ENCODE data around the gene VAMP8.
A peak's percentile ranks its signal among the peaks of the same experiment; 100 is the strongest.
"Not testable (repeated sequence)": the region's sequence is repeated elsewhere in the genome, so short reads cannot be mapped to it uniquely, and the experiment has no call there.

The VAMP8 gene

DNA sequence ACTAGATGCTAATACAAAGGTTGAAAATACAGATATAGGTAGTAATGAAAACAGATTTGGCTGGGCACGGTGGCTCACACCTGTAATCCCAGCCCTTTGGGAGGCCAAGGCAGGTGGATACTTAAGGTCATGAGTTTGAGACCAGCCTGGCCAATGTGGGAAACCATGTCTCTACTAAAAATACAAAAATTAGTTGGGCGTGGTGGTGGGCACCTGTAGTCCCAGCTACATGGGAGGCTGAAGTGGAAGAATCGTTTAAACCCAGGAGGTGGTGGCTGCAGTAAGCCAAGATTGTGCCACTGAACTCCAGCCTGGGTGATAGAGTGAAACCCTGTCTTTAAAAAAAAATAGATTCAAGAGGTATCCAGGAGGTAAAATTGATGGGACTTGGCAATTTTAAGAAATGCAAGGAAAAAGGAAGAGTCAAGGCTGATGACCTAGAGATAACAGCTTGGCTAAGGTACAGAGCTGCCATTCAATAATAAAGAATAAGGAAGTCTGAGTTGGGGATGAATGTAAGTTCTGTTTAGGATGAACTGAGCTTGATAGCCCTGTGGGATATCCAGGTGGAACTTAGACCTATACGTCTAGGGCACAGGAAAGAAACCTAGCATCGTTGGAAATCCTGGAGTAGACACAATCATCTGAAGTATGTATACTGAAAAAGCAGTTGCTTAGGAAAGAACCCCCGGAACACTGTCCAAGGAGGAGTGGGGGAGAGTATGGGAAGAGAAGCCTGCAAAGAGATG is 29.4 kb upstream of the VAMP8 start:
- DNase-seq, result no peak

DNA sequence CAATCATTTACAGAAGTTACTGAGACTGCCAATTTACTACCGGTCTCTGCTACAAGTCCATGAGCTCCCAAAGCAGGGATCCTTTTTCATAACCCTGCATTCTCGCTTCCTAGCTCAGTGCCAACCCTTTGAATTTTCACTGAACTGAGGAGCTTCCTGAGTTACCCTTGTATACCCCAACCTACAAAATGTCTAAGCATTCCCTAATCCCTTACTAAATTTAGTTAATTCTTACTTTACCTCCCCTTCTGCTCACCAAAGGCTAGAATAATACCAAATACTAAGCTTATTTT is 28.8 kb upstream of the VAMP8 start:
- DNase-seq, result no peak

DNA sequence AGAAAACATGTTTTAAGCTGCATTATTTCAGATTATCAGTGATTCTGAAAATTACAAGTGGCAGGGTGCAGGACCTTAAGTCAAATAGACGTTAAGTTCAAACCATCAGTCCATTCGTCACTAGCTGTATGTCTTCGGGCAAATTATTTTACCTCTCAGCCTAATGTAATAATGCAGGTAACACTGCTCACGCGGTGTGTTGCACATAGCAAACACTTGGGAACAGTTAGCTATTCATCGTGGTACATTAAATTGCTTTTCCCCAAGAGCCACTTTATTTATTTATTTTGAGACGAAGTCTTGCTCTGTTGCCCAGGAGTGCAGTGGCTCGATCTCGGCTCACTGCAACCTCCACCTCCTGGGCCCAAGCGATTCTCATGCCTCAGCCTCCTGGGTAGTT is 28.3 kb upstream of the VAMP8 start:
- no peak for DNase-seq

DNA sequence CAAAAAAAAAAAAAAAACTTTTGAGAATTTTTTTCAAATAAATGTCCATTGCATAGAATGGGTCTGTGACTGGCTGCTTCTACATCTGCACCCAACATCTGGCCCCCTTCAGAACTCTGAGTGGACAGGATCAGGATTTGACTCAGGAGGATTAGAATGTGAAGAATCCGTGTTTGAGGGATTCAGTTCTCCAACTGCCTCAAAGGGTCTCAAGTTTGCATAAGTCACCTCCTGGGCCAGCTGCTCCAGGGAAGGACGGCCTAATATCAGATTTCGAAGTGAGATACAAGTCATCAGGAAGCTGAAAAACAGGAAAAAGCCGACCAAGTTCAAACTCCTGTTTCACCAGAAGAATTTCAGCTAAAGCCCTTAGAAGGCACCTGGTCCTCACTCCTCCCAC is 27.6 kb upstream of the VAMP8 start:
- DNase-seq, result no peak

DNA sequence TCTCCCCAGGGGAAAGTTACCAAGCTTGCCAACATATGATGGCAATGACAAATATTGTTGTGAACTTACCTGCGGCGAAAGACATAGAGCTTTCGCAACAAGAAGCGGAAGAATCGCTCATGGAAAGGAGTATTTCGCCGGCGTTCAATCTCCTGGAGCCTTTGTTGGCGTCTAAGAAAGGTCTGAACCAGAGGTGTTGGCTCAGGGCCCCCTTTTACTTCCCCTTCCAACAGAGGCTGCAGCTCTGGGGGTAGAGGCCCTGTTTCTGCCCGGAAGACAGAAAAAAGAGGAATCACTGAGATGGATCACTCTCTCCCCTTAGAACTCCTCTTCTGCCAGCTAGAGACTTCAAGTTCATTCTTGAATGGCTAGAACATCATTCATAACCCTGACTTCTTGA is 26.9 kb upstream of the VAMP8 start:
- no peak for DNase-seq

DNA sequence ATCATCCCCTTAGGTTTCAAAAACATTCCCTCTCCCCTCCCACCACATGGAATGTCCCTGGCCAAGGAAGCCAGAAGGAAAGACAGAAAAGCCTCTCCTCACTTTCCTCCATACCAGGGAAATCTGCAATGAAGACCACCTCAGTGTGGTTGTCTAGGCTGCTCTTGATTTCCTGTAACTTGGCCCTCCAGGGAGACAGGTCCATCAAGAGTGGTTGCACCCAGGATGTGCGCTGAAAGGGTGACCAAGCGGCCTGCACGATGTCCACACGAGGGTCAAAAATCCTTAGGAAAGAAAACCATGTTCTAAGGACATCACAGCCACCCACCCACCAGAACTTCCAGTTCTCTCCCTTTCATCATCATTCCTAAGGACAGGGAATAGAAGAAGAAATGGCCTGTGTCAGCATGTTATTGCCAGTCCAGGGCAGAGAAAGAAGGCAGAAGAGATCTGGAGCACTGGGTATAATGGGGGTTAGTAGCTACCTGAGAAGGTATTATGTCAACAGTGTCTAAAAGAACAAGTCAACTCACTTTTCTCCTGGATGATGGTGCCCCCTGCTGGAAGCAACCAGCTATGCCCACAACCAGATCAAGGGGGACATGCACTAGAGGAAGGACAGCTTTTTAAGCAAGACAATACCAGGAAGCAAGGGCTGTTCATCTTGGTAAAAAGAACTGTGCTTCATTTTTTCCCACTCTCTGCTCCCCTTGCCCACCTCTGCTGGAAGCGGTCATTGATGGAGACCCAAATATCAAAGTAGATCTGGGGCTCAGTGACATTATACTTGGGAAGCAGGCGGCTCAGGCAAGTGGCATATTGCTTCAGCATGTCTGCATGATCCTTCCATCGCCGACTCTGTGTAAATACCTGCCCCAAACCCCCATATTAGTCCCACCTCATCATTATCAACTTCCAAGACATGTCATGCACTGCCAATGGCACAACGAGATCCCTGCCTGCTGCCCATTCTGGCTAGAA is 25.4 kb upstream of the VAMP8 start:
- peak; percentile 82 for DNase-seq

DNA sequence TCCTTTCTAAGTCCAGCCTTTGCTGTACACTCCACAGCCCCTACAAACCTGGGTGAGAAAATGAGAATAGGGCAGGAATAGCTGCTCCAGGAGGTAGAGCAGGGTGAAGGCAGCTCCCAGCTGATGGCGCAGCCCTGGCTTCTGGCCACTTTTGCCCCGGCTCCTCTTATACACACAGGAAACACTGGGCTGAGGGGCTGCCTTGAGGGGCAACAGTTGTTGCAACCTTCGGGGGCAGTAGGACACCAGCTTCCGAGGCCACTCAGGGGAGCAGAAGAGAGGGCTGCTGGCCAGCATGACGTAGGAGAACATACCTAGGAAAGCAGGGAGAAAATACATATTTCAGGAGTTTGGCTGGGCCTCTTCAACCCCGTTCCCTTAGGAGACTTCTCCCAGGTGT is 24.2 kb upstream of the VAMP8 start:
- no peak for DNase-seq

DNA sequence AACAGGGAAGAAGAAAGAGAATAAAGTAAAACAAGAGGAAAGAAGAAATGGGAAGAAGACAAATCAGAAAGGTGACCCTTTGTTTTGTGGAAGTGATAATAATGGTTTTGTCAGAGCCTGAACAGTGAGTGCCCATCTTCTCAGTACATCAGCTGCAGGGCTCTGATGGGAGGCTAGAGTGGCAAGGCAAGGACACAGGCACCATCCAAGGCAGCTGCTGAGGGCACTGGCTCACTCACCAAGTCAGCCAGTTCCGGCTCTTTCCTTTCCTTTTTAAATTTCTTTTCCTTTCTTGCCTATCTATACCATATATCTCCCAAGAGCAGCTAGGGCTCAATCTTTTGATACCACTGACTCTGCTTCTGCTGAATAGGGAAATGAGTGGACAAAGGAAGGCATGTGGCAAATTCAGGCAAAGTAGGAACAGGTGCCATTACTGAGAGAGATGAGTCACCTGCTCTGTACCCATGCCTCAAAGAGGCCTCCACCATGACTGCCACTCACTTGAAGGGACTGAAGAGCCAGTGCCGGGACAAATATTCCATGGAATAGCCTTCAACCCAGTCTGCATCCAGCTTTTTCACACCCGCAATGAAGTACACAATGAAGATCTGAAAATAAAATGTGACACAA is 22.3 kb upstream of the VAMP8 start:
- DNase-seq, result no peak

DNA sequence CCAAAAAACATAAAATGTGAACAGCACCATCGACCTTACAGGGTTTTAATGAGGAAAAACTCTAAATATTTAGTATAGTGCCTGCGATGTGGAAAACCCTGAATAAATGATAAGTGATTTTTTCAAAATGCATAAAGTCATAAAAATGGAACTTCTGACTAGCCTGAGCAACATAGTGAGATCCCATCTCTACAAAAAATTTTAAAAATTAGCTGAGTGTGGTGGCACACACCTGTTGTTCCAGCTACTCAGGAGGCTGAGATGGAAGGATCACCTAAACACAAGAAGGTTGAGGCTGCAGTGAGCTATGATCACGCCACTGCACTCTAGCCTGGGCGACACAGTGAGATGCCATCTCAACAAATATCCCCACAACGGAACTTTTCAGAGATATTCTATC is 20.3 kb upstream of the VAMP8 start:
- no peak for DNase-seq

DNA sequence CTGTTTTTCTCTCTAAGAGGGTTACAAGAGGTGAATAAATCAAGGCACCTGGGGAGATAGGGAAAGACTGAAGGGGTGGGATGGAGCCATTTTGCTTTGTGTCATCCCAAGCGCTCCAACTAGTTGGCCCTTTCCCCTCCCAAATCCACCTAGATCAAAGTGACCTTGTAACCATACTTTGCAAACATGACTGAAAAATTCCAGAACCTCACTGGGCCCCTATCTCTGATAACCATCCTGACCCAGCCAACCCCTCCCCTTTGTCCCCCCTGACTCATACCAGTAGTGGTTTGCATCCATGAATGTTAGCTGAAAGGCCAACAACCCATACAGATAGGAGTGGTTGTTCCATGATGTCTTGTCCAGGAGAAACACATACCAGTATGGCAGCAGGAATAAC is 19.2 kb upstream of the VAMP8 start:
- DNase-seq, result no peak

DNA sequence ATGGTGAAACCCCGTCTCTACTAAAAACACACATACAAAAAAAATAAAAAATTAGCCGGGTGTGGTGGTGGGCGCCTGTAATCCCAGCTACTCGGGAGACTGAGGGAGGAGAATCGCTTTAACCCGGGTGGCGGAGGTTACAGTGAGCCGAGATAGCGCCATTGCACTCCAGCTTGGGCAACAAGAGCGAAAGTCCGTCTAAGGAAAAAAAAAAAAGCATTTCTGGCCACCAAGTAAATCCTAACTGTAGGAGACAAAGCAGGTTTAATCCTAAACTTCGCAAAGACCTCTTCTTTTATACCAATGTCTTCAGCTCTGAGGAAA is 17.0 kb upstream of the VAMP8 start:
- not testable (repeated sequence) for DNase-seq

DNA sequence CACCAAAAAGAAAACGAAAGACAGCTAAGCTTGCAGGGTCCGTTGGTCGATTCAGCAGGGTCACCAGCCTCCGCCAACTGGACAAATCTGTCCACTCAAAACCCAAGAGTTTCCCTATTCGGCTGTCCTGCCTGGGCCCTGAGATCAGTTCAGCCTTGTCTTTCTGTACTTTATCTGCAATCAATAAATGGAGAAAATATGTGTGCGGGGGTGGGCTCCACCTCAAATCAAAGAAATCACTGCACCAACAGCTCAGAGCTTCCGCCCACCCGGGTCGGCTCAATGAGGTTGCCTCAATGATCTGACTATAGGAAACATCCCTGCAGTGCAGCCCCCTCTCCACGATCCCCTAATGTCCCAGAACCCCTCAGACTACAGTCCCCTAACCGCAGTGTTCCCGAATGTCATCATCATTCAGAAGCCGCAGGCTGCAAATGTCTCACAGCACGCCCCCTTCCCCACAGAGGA is 16.5 kb upstream of the VAMP8 start:
- DNase-seq, result no peak

DNA sequence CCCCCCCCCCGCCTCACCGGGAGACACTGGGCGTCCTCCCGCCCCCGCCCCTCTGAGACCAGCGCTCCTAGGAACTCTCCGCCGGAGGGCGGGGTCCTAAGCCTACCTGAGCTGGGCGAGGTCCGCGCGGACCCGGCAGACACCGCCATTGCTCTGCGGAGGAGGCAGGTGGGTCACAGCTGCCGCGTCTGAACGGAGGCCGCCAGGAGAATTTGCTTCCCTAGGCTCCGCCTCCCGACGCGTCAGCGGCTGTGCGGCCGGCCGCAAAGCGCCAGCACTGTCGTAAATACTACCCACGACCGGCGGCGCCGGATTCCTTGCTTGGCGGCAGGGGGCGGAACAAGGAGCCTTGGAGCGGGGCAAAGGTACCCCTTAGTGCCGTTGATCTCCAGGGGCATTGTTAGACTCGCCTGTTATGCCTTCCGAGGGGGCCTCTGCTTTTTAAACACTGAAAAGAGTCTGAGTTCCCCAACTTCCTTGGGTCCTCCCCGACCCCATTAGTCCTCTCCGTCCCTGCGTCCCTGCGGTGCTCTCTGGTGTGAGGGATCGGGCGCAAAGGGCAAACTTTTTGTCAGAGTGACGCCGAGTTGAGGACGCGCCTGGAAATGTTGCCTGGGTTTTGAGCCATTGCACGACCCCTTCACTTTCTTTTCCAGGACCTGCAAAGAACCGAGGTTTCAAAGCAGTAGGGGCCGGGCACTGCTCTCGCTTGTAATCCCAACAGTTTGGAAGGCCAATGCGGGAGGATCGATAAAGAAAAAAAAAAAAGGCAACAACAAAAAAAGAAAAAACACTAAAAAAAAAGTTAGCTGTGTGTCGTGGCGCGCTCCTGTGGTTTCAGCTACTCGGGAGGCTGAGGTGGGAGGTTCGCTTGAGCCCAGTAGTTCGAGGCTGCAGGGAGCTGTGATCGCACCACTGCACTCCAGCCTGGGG is 15.8 kb upstream of the VAMP8 start, which contains the start of gene GGCX:
Gene GGCX (minus strand): TSS at position 214 of the 933 bp plus-strand sequence. CDS start 65 bp downstream, at position 149.
- peak; percentile 96 for DNase-seq

DNA sequence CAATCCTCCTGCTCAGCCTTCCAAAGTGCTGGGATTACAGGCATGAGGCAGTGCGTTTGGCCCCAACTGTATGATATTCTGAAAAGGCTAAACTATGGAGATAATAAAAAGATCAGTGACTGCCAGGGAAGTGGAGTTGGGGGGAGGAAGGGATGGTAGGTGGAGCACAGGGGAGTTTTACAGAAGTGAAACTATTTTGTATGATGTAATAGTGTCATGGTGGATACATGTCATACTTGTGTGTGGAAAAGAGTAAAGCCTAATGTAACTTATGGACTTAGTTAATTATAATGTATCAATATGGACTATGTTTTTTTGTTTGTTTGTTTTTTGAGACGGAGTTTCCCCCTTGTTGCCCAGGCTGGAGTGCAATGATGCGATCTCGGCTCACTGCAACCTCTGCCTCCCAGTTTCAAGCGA is 13.2 kb upstream of the VAMP8 start:
- no peak for DNase-seq

DNA sequence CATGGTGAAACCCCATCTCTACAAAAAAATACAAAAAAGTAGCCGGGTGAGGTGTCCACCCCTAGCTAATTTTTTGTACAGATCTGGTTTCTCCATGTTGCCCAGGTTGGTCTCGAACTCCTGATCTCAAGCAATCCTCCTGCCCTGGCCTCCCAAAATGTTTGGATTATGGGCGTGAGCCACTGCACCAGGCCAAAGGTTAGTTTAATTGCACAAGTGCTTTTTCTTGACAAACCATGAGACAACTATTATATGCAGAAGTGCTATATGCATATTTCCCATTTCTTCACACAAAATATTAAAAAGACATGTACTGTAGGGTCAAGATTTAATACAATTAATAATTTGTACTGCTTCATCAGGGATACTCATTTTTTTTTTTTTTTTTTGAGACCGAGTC is 11.1 kb upstream of the VAMP8 start:
- DNase-seq, result no peak

DNA sequence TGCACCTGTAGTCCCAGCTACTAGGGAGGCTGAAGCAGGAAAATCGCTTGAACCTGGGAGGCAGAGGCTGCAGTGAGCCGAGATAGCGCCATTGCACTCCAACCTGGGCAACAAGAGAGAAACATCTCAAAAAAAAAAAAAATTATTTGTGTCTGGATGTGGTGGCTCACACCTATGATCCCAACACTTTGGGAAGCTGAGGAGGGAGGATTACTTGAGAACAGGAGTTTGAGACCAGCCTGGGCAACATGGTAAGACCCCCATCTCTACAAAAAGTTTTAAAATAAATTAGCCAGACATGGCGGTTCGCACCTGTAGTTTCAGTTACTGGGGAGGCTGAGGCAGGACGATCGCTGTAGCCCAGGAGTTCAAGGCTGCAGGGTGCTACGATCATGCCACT is 1.6 kb upstream of the VAMP8 start:
- DNase-seq, result no peak

DNA sequence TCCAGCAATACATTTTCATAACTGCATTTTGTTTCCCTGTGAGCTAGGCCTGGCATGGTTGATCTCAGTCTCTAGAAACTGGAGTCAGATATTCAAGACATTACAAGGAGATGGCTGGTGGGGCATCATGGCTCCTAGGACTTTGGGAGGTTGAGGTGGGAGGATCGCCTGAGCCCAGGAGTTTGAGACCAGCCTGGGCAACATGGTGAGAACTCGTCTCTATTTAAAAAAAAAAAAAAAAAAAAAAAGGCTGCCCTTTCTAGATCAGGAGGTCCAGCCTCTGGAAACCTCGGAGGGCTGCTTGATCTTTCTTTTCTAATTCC is 362 bp upstream of the VAMP8 start:
- DNase-seq, result no peak

DNA sequence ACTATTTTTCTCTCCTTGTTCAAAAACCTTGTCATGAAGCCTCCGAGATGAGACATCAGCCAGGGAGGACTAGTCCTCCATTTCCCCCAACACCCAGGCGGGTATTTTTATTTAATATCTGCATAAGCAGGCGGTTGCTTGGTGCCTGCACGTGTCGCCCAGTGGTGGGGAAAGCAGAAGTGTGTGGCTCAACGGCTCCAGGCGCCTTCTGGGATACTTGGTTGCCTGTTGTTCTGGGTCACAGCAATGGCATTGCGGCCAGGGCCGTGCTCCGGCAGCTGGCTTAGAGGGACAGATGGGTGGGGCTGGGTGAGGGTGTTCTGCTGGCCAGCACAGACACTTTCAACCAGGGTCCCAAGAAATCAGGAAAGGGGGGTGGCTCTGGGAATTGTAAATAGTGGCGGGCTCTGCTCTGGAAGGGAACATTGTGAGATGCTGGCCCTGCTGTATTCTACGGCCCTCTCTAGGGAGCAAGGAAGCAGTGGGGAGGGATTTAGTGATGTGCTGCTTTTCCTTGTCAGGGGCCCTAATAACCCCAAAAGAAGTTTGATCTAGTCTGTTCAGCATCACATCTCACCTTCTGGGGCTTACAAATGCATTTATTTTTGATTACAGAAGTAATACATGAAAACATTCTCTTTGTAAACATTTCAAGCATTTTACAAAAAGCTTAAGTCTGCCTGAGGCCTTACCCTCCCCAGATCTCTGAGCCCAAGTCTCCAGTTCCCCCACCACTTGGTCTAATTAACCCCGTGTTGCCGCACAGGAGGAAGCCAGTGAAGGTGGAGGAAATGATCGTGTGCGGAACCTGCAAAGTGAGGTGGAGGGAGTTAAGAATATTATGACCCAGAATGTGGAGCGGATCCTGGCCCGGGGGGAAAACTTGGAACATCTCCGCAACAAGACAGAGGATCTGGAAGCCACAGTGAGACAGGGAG is 1.1 kb downstream of the VAMP8 start:
- DNase-seq, result peak; percentile 17

DNA sequence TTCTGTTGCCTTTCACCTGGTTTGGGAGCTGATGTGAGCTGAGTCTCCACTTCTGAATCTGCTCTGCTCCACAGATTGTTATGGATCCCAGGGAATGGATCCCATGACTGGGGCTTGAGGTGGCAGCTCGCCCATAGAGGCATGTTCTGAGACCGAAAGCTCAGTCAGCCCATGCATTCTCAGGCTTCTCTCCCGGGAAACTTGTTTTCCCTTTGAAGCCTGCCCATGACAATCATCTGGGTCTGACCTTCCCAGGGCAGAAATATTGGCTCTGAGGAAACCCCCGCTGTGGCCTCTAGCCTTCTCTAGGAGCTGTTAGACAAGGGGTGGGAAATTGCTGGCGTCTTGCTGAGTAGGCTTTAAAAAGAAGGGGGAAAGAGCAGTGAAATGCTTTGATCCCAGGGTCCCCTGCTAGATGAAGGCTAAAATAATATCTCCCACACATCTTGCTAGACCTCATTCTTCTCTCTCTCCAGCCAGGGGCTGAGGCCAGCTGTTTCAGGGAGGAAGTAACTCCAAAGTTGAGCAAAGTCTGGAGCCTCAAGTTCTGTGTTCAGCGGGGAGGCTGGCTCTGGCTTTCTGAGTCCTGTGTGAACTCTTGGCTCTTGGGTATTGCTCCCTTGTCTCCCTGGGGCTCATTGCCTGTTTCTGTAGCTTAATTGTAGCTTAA is 2.0 kb downstream of the VAMP8 start:
- no peak for DNase-seq

DNA sequence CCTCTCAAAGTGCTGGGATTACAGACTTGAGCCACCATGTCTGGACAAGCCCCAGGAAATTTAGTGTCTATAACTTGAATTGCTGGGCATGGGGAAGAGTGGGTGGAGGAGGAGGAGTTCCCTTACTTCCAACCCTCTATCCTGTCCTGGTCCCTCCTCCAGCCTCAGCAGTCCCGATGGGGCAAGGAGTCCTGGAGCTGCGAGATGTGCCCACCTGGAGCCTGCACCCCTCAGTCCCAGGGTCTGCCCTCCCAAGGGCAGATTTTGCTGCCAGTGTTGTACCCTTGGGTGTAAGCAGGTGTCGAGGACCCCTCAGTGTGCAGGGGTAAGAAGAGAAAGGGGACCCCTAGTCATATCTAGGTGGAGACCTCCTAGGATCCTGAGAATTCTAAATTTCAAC is 2.8 kb downstream of the VAMP8 start:
- no peak for DNase-seq

DNA sequence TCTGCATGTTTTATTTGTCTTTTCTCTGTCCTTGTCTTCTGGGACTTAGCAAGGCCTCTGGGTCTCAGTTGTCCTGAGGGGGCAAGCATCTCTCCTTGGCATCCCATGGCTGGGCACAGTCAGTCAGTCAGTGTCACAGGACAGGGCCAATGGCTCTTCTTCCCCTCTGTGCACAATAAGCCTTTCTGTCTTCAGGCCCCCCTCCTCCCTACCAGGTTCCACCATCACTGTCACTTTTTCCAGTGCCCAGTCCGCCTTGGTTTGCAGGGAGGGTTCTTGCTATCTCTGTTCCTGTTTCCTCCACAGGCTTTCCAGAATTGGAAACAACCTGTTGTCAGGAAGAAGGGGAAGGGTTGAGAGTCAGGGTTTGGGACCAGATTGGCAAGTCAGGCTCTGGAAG is 5.1 kb downstream of the VAMP8 start:
- no peak for DNase-seq
